CD4-positive, alpha-beta T cell treated with Interleukin-15 for 1 hour (primary cell): Measurements from ENCODE around the gene CPPED1.
"Not testable (repeated sequence)": the region's sequence is repeated elsewhere in the genome, so short reads cannot be mapped to it uniquely, and the experiment has no call there.

Experiments
- DNase-seq: peaks from one replicate; pipeline ENCODE4 v3.0.0-alpha.2; 2020

CPPED1 gene

GRCh38 chr16:12801511-12802042, 2.1 kb downstream of the CPPED1 start:
- peak; percentile 51 for DNase-seq

GRCh38 chr16:12800817-12801216, 2.9 kb downstream of the CPPED1 start:
- peak; percentile 22 for DNase-seq

DNA sequence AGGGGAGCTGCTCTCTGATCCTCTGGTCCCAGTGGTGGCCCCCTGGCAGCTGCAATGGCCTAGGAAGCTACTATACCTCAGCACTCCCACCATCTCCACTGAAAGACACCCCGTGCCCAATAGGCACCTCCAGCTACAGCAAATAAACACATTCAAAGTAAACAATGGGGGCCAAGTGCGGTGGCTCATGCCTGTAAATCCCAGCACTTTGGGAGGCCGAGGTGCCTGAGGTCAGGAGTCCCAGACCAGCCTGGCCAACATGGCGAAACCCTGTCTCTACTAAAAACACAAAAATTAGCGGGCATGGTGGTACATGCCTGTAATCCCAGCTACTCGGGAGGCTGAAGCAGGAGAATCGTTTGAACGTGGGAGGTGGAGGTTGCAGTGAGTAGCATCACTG, 3.7 kb downstream of the CPPED1 start:
- DNase-seq = not testable (repeated sequence)

DNA sequence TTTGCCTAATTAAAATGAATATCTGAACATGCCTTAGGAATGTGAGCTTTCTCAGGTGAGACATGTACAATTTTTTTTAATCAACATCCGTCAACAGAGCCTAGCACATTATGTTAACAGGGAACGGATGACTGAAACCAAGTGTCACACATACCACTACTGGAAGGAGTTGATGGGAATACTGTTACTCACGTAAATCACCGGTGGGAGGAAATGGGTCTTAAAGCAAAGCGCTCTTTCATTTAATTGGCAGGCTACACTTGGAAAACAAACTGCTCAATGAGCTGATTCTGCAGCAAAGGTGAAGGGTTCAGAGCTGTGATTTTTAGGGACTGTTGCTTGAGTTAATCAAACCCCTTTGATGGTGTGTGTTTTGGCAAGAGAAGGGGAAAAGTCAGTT, 4.8 kb downstream of the CPPED1 start:
- DNase-seq = no peak

DNA sequence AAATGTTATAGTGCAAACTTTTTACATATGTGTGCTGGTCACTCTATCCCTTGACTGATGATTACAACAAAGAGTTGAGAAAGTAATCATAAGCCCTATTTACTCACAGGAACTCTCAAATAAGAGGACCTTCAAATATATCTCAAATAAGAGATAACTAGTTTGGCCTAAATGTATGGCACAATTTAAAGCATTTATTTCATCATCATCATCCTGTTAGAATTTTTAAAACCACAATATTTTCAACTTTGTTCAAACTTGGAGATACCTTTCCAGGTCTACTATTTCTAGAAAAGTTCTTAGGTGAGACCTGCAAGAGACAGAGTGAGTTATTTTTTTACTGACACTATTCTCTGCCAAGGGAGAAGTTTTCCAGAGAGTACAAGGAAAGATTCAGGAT, 5.5 kb downstream of the CPPED1 start:
- no peak for DNase-seq

- DNase-seq = no peak
Measured at GRCh38 chr16:12796498-12796897, 7.2 kb downstream of the CPPED1 start.

DNA sequence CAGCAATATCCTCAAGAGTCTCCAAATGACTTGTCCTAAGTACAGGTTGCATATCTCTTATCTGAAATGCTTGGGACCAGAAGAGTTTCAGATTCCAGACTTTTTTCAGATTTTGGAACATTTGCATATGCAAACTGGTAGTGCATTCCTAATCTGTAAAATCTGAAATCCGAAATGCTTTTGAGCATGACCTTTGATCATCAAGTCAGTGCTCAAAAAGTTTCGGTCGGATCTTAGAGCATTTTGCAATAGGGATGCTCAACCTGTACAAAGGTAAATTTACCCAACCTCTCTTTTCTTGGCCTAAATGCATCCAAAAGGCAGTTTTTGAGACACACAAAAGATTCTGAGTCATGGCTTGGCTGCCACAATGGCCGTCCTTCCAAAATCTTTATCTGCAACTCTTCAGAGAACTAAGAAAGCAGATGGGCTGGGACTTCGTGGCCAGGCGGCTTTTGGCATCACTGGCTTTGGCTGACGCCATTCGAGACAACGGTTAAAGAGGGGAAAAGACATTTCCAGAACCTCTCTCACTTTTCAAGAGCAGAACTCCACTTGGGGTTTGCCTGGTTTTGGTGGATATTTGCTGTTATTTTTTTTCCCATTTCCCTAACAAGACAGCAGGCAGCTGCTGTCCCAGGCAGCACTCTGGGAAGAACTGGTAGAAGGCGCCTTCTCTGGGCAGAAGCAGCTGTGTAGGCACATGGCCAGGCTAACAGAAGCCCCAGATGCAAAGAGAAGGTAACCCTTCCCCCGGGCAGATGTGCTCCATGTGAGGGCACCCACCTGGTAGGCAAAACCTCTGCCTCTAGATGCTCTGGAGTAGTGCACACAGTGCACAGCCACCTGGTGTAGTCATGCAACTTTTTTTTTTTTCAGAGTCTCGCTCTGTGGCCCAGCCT, 8.9 kb downstream of the CPPED1 start:
- no peak for DNase-seq

GRCh38 chr16:12793865-12794240, 9.8 kb downstream of the CPPED1 start:
- no peak for DNase-seq

GRCh38 chr16:12793120-12793864, 10.4 kb downstream of the CPPED1 start:
- DNase-seq = no peak

- not testable (repeated sequence) for DNase-seq
Measured at GRCh38 chr16:12792528-12792927, 11.2 kb downstream of the CPPED1 start.

- no peak for DNase-seq
Measured at GRCh38 chr16:12791340-12791739, 12.3 kb downstream of the CPPED1 start.

DNA sequence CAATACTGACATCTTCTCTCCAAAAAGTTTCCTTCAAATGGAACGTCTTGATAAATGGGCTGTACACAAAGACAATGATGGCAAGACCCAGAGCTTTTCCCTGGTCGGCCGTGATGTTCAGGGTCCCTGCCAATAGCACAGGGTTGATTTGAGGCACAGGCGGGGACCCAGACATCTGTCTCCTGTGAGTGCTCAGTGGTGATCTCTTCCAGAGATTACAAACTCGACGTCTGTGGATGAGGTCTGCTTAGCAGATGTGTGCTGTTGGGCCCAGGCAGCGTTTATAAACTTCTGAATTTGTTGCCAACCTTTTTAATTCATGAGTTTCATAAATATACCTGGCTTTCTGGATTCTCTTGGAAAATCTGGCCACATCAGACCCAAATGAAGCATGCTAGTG, 14.9 kb downstream of the CPPED1 start:
- no peak for DNase-seq

DNA sequence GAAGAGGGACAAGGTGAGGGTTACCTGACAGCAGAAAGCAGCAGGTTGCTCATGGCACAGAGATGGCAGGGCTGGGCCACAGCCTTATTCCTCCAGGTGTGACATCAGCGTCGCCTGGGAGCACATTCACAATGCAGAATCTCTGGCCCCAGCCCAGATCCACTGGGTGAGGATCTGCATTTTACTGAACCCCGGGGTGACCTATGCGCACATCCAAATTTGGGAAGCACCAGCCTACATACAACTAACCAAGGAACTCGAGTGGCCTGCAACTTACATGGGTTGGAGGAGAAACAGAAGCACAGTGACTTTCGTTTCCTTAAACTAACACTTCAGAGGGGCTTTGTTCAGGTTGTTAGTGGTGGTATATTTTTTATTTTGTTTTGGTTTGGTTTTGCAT, 17.6 kb downstream of the CPPED1 start:
- no peak for DNase-seq

GRCh38 chr16:12784076-12784475, 19.6 kb downstream of the CPPED1 start:
- no peak for DNase-seq

- no peak for DNase-seq
Measured at GRCh38 chr16:12781777-12782176, 21.9 kb downstream of the CPPED1 start.

- DNase-seq = no peak
Measured at GRCh38 chr16:12780467-12780866, 23.2 kb downstream of the CPPED1 start.

DNA sequence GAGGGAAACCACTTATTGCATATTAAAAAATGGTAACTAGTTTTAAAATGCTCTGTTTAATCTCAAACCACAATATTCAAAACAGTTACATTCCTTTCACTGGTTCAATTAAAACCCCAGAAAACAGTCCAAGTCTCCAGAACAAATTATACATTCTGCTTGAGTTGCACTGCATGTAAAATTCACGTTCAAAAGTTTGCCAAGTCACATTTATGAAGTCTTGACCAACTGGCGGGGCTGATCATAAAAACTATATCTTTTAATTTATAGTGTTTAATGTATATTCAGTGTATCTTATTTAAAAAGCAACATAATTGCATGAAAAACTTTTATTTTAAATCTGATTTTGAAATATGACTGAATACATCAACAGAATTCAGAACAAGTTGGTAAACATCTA, 25.0 kb downstream of the CPPED1 start:
- DNase-seq = no peak

- DNase-seq = no peak
Measured at GRCh38 chr16:12775656-12776236, 27.9 kb downstream of the CPPED1 start.

DNA sequence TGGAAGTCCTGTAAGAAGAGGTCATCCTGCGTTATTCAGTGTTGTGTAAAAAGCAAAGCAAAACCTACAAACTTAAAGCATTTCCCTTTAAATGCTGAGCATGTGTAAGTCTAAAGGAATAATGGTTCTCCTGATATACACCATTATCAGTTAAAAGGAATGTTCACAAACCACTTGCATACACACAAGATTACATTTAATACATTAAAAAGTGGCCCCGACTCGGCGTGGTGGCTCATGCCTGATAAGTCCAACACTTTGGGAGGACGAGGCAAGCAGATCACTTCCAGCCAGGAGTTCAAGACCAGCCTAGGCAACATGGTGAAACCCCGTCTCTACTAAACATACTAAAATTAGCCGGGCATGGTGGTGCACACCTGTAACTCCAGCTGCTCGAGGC, 30.5 kb downstream of the CPPED1 start:
- no peak for DNase-seq

- no peak for DNase-seq
Measured at GRCh38 chr16:12771341-12771798, 32.3 kb downstream of the CPPED1 start.

- DNase-seq = no peak
Measured at GRCh38 chr16:12769525-12769924, 34.2 kb downstream of the CPPED1 start.

DNA sequence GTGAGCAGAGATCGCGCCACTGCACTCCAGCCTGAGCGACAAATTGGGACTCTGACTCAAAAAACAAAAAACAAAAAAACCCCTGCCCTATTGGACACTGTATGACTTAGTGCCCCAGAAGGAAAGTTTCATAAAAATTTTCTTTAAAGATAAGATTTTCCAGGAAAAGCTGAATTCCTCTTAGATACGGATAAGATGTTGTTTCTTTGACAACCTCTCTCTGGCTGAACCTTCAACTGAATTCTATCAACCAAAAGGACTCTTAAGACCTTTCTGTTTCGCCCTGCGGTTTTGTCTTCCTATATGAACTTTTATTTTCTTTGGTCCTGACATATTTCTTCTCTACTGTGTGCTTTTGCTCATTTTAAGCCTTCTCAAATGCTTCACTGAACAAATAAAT, 35.8 kb downstream of the CPPED1 start:
- DNase-seq = no peak

- no peak for DNase-seq
Measured at GRCh38 chr16:12766853-12767252, 36.8 kb downstream of the CPPED1 start.
